Heart left ventricle (tissue), 13 donors: ENCODE measurements around the gene RMDN3.

Source experiments
- CTCF ChIP-seq, 12 donors: fragments of 200-600 bp; sonication (generic) in 4 of 12; IDR thresholded peaks; one replicate each; pipeline versions ENCODE4 v1.5.0 to v1.8.0; 2018 to 2022; ENCODE audit warnings: antibody characterized with exemption in 12 of 12, mild to moderate bottlenecking in 5 of 12
- POLR2A ChIP-seq, 2 donors: fragments of 450-650 bp; IDR thresholded peaks; one replicate each; pipeline ENCODE4 v1.6.1; 2017; ENCODE audit warnings: antibody characterized with exemption in 2 of 2, mild to moderate bottlenecking in 2 of 2, moderate library complexity in 2 of 2
- donor health status: ischemic (EF 13 %, LVEDD 7.1; RV severe dilation, severe dysfunction).
- donor health status: DM: no; HTN: yes; CAD: no.
- donor health status: DM: no; HTN: no; CAD: no.
- donor health status: ischemic (EF 25% LVEDD 6.9; RV normal size, moderate dysfunction).
- donor health status: ischemic (EF 25% LVEDD 5.7; RV mildly dilated, moderate dysfunction).
- donor health status: ischemic (EF 35%, LVEDD 5.7; RV mildly dilated, moderate dysfunction).
- donor health status: nonischemic (EF 11% LVEDD 7.7; RV severe dilation, severe dysfunction).
- donor health status: DM: yes; HTN: yes; CAD: no.
- donor health status: PGD.
- donor health status: ischemic (EF 29% LVEDD 5.4; RV normal size, mild dysfunction).
- donor health status: nonischemic (EF 23%, LVEDD 6.1; RV moderate dilation, normal function).

GRCh38 chr15:40743921-40744814 lies 10.9 kb downstream of the RMDN3 start:
- TF ChIP-seq CTCF (IDR thresholded peaks at IDR 0.05), result no peak
- TF ChIP-seq POLR2A (IDR thresholded peaks at IDR 0.05), result no peak
